H1 (cell line): ENCODE results near the gene VSIR. TPM values are rescaled to one million over a fixed set of nuclear protein-coding genes. Genes with fewer than 3 reads are reported as not detected.

Experiments used
- CTCF ChIA-PET: fragments of 300-600 bp; sonication (Branson Sonifier 250); formaldehyde crosslinking; loops from one replicate; lab custom pipeline; 2021; ENCODE audit not compliant: partially characterized antibody; lab: Charles Lee
- POLR2A ChIA-PET: fragments of 300-600 bp; sonication (Branson Sonifier 250); formaldehyde crosslinking; loops from one replicate; lab custom pipeline; 2021; ENCODE audit warnings: inconsistent platforms; ENCODE audit not compliant: partially characterized antibody; lab: Charles Lee
- DNase-seq, 2 experiments: peaks; one replicate each; pipeline versions ENCODE4 v3.0.0 to v3.0.0-alpha.2; 2010 to 2022; ENCODE audit warnings: low spot score in 2 of 2, low read depth in 1 of 2, mixed read lengths in 1 of 2
- FAIRE-seq: peaks from 2 replicates; lab custom pipeline; 2011; peaks lifted over from hg19 to GRCh38; lab: Jason Lieb, UNC
- H2AFZ ChIP-seq: 2 replicates; pipeline ENCODE4 v1.8.1; 2012; ENCODE audit warnings: low read length, inconsistent platforms
- H2AK5ac ChIP-seq: 2 replicates; pipeline ENCODE4 v1.6.1; 2013; ENCODE audit warnings: low read depth, low read length
- H2BK120ac ChIP-seq: replicated peaks from 2 replicates; pipeline ENCODE3; 2013; ENCODE audit warnings: low read depth, low read length, inconsistent platforms
- H2BK12ac ChIP-seq: 2 replicates; pipeline ENCODE4 v1.6.1; 2013; ENCODE audit warnings: low read depth, low read length
- H2BK15ac ChIP-seq: 2 replicates; pipeline ENCODE4 v1.6.1; 2013; ENCODE audit warnings: low read length
- H2BK20ac ChIP-seq: 2 replicates; pipeline ENCODE4 v1.6.1; 2013; ENCODE audit warnings: low read length
- H2BK5ac ChIP-seq: 2 replicates; pipeline ENCODE4 v1.6.1; 2013; ENCODE audit warnings: low read depth, low read length
- H3K14ac ChIP-seq: 2 replicates; pipeline ENCODE4 v1.6.1; 2013; ENCODE audit warnings: inconsistent platforms; ENCODE audit not compliant: insufficient read length
- H3K18ac ChIP-seq: 2 replicates; pipeline ENCODE4 v1.6.1; 2013; ENCODE audit warnings: low read length; ENCODE audit errors: extremely low read depth
- H3K23ac ChIP-seq: 2 replicates; pipeline ENCODE4 v1.6.1; 2013; ENCODE audit warnings: inconsistent platforms; ENCODE audit not compliant: insufficient read length
- H3K23me2 ChIP-seq: 2 replicates; pipeline ENCODE4 v1.6.1; 2013; ENCODE audit warnings: low read depth, low read length
- H3K27ac ChIP-seq: 2 replicates; pipeline ENCODE4 v1.6.1; 2011; ENCODE audit warnings: low read depth, low read length, inconsistent platforms
- H3K27me3 ChIP-seq, 4 experiments: replicated peaks in 1 of 4; 1 replicate in 1 of 4; 2 replicates in 3 of 4; pipeline versions ENCODE4 v1.6.1 to v1.8.1; 2011 to 2013; ENCODE audit warnings: low read length in 3 of 4, mild to moderate bottlenecking in 3 of 4, inconsistent platforms in 2 of 4, mixed read lengths in 2 of 4, moderate library complexity in 1 of 4; ENCODE audit not compliant: control insufficient read depth in 3 of 4, insufficient read depth in 3 of 4; ENCODE audit errors: extremely low read depth in 1 of 4
- H3K36me3 ChIP-seq, 4 experiments: 2 replicates each; pipeline versions ENCODE4 v1.6.1 to v1.8.1; 2011 to 2013; ENCODE audit warnings: mild to moderate bottlenecking in 4 of 4, low read length in 3 of 4, moderate library complexity in 2 of 4, control low read depth in 1 of 4, inconsistent platforms in 1 of 4; ENCODE audit not compliant: insufficient read depth in 4 of 4, control insufficient read depth in 2 of 4
- H3K4ac ChIP-seq: replicated peaks from 2 replicates; pipeline ENCODE3; 2013; ENCODE audit warnings: low read length, low read depth, mixed read lengths, inconsistent platforms; ENCODE audit not compliant: insufficient read length
- H3K4me1 ChIP-seq, 4 experiments: replicated peaks in 1 of 4; 1 replicate in 1 of 4; 2 replicates in 3 of 4; pipeline versions ENCODE4 v1.6.1 to v1.8.1; 2011 to 2013; ENCODE audit warnings: low read length in 3 of 4, inconsistent platforms in 2 of 4, mixed read lengths in 1 of 4; ENCODE audit not compliant: insufficient read depth in 4 of 4, control insufficient read depth in 3 of 4
- H3K4me2 ChIP-seq, 2 experiments: 2 replicates each; pipeline versions ENCODE4 v1.6.1 to v1.8.1; 2011 to 2013; ENCODE audit warnings: low read depth in 2 of 2, low read length in 2 of 2, control low read depth in 1 of 2, inconsistent platforms in 1 of 2, mild to moderate bottlenecking in 1 of 2; ENCODE audit not compliant: insufficient read depth in 1 of 2
- H3K4me3 ChIP-seq, 4 experiments: fragments of 200-600, 300-600 bp in 1 of 4; sonication (generic), shearing (Covaris generic), sonication (Bioruptor Twin) in 1 of 4; 2 replicates each; pipeline versions ENCODE4 v1.5.1 to v1.8.1; 2011 to 2016; ENCODE audit warnings: low read length in 4 of 4, low read depth in 3 of 4, control low read depth in 2 of 4, inconsistent platforms in 2 of 4, mild to moderate bottlenecking in 2 of 4, mixed read lengths in 1 of 4, moderate library complexity in 1 of 4; ENCODE audit not compliant: insufficient read depth in 2 of 4; ENCODE audit errors: extremely low read depth in 1 of 4
- H3K56ac ChIP-seq: replicated peaks from 2 replicates; pipeline ENCODE3; 2013; ENCODE audit warnings: low read depth, mild to moderate bottlenecking, mixed read lengths, low read length, inconsistent platforms; ENCODE audit not compliant: insufficient read length
- H3K79me1 ChIP-seq: 2 replicates; pipeline ENCODE4 v1.6.1; 2013; ENCODE audit warnings: low read depth, low read length, control low read depth
- H3K79me2 ChIP-seq, 2 experiments: 2 replicates each; pipeline versions ENCODE4 v1.6.1 to v1.8.1; 2012 to 2013; ENCODE audit warnings: low read length in 2 of 2, mild to moderate bottlenecking in 2 of 2, inconsistent platforms in 1 of 2; ENCODE audit not compliant: insufficient read depth in 2 of 2, control insufficient read depth in 1 of 2
- H3K9ac ChIP-seq, 4 experiments: replicated peaks in 1 of 4; 1 replicate in 1 of 4; 2 replicates in 3 of 4; pipeline versions ENCODE4 v1.6.1 to v1.8.1; 2011 to 2013; ENCODE audit warnings: low read depth in 3 of 4, low read length in 3 of 4, control low read depth in 2 of 4, mild to moderate bottlenecking in 2 of 4, moderate library complexity in 2 of 4, inconsistent platforms in 1 of 4; ENCODE audit errors: extremely low read depth in 1 of 4
- H3K9me3 ChIP-seq, 2 experiments: 2 replicates each; pipeline versions ENCODE4 v1.6.1 to v1.8.1; 2012 to 2013; ENCODE audit warnings: mild to moderate bottlenecking in 2 of 2, moderate library complexity in 2 of 2, control low read depth in 1 of 2, inconsistent platforms in 1 of 2, low read depth in 1 of 2, low read length in 1 of 2, mixed read lengths in 1 of 2; ENCODE audit not compliant: insufficient read depth in 2 of 2
- H4K20me1 ChIP-seq, 2 experiments: replicated peaks in 1 of 2; 2 replicates each; pipeline versions ENCODE3 to v1.8.1; 2011 to 2013; ENCODE audit warnings: inconsistent platforms in 2 of 2, low read length in 2 of 2, mild to moderate bottlenecking in 1 of 2; ENCODE audit not compliant: insufficient read depth in 2 of 2, control insufficient read depth in 1 of 2
- H4K5ac ChIP-seq: 2 replicates; pipeline ENCODE4 v1.6.1; 2013; ENCODE audit warnings: low read length, low read depth, mixed read lengths, inconsistent platforms; ENCODE audit not compliant: insufficient read length
- H4K8ac ChIP-seq: 2 replicates; pipeline ENCODE4 v1.8.0; 2013; ENCODE audit warnings: mild to moderate bottlenecking, moderate library complexity, low read length, inconsistent platforms; ENCODE audit not compliant: insufficient read depth; ENCODE audit errors: extremely low read depth
- H4K91ac ChIP-seq: replicated peaks from 2 replicates; pipeline ENCODE3; 2013; ENCODE audit warnings: low read length, mixed read lengths, inconsistent platforms; ENCODE audit not compliant: insufficient read length
- ASH2L ChIP-seq: fragments of 200-600, 300-600 bp; sonication (generic); IDR thresholded peaks from one replicate; pipeline ENCODE4 v1.7.1; 2017; ENCODE audit warnings: low read length
- CEBPB ChIP-seq: IDR thresholded peaks from 2 replicates; pipeline ENCODE4 v1.6.1; 2012; ENCODE audit warnings: low read depth, low read length
- GTF2F1 ChIP-seq: IDR thresholded peaks from 2 replicates; pipeline ENCODE4 v1.6.1; 2012; ENCODE audit warnings: low read depth, low read length, improper control_type of control experiment, borderline replicate concordance
- JUN ChIP-seq: IDR thresholded peaks from 2 replicates; pipeline ENCODE4 v1.6.1; 2011; ENCODE audit warnings: low read depth, mild to moderate bottlenecking, improper control_type of control experiment, low read length
- KDM4A ChIP-seq: IDR thresholded peaks from one replicate; pipeline ENCODE4 v1.7.1; 2012; ENCODE audit warnings: low read depth, mild to moderate bottlenecking, moderate library complexity, low read length, inconsistent platforms; ENCODE audit not compliant: severe bottlenecking
- TEAD4 ChIP-seq: IDR thresholded peaks from 2 replicates; pipeline ENCODE4 v1.6.1; 2012; ENCODE audit warnings: low read depth, low read length, inconsistent platforms, mixed read lengths
- WGBS, 2 experiments: shearing (Covaris generic) in 1 of 2; methylation state at CpG; one replicate each; pipeline versions ENCODE4 v1.1.6 to v1.1.7; 2013 to 2015; ENCODE audit warnings: low lambda C conversion rate in 2 of 2, mixed read lengths in 2 of 2, inconsistent platforms in 1 of 2, low coverage in 1 of 2, missing lambda C conversion rate in 1 of 2; ENCODE audit not compliant: insufficient replicate concordance in 2 of 2, insufficient coverage in 1 of 2, insufficient read length in 1 of 2; ENCODE audit errors: extremely low coverage in 1 of 2, missing lambda C conversion rate in 1 of 2; 5-methylcytosine and 5-hydroxymethylcytosine counted together
- polyA plus RNA-seq, 7 experiments: library from polyadenylated mRNA; depleted of rRNA in 3 of 7; stranded (reverse) in 5 of 7; unstranded in 2 of 7; fragments of >200 nt in 5 of 7; fragments of 200-250 nt in 2 of 7; gene quantifications; 1 replicate in 5 of 7; 2 replicates in 1 of 7; 4 replicates in 1 of 7; pipeline versions ENCODE4 v1.2.1 to v1.2.3, GENCODE V29; 2011 to 2013; ENCODE audit warnings: missing spikeins in 2 of 7, mixed read lengths in 2 of 7
- total RNA-seq: library from RNA; stranded (reverse); fragmentation: NEBNext Ultra II Directional; extraction: Animal tissue kit (Norgen Biotek cat#: 25700); gene quantifications from 2 replicates; pipeline ENCODE4 v1.2.1, GENCODE V29; 2021
- TF ChIP-seq, protein P1 (sequence below): IDR thresholded peaks from 2 replicates; pipeline ENCODE4 v1.6.1; 2011; ENCODE audit warnings: low read depth, mild to moderate bottlenecking, low read length; ENCODE audit not compliant: insufficient read depth

Gene VSIR
- total and polyA plus RNA-seq, 2 of the 8 experiments (the other 6 are each of a cell fraction or from before 2014, with no cell fraction given) = 0.33 TPM; not detected in 1

DNA sequence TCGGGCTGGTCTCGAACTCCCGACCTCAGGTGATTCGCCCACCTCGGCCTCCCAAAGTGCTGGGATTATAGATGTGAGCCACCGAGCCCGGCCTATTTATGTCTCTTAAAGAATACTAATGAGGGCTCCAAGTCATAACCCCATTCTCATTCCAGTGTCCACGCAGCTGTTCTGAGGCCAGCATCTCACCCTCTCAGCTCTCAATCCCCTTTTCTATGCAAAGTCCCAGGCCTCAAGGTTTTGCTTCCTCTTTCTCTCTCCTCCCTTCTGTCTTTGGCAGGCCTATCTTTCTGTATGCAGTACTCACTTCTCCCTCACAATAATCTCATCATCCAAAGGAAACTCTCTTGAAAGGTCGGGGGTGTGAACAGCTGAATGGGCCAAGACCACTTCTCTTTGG lies 28.0 kb upstream of the VSIR start:
- FAIRE-seq (no peak), DNase-seq (no peak)
- H4K20me1 ChIP-seq = peaks cover 0 to 2% of the 10 kb centered on the region in 2 experiments
- H2BK20ac ChIP-seq = no peak overlapping the region
- no peak overlapping the region for H3K9ac ChIP-seq
- H3K18ac ChIP-seq = no peak overlapping the region
- no peak overlapping the region for H4K91ac ChIP-seq
- H2BK120ac ChIP-seq = no peak overlapping the region
- no peaks in the 10 kb centered on the region for H3K79me2 ChIP-seq
- no peak overlapping the region for H3K14ac ChIP-seq
- H3K56ac ChIP-seq = no peak overlapping the region
- H3K23ac ChIP-seq = no peak overlapping the region
- H3K9me3 ChIP-seq = no peaks in the 10 kb centered on the region
- POLR2A ChIA-PET = no interaction called here
- 78% methylated on average over 9 of the region's 9 CpGs; no CpG with 5 or more reads in 1 of the 2 experiments for WGBS, 2 experiments
- peaks cover 0 to 14% (median 10%) of the 10 kb centered on the region in 4 experiments; a peak in 6 of 7 replicates for H3K27me3 ChIP-seq
- no peak overlapping the region for H3K4ac ChIP-seq
- no peak overlapping the region for H2BK5ac ChIP-seq
- no peak overlapping the region for H2BK15ac ChIP-seq
- H2BK12ac ChIP-seq = no peak overlapping the region
- no peak overlapping the region for H3K4me3 ChIP-seq
- no peak overlapping the region for H2AK5ac ChIP-seq
- H2AFZ ChIP-seq = no peak overlapping the region
- no peak overlapping the region for H4K8ac ChIP-seq
- H3K4me1 ChIP-seq = peaks cover 0 to 7% (median 3%) of the 10 kb centered on the region in 4 experiments; a peak in 5 of 7 replicates
- no peaks in the 10 kb centered on the region for H3K36me3 ChIP-seq
- no peak overlapping the region for H3K27ac ChIP-seq
- no peak overlapping the region for H4K5ac ChIP-seq
- CTCF ChIA-PET = interaction anchor here (1.1 to 1.6 kb wide), 2 partner anchors 10 to 26 kb away, joined by 3 to 5 read pairs; no protein-coding TSS in a partner anchor
- TF ChIP-seq GTF2F1 (no peak), JUN (no peak), KDM4A (no peak), TEAD4 (no peak), CEBPB (no peak), ASH2L (no peak)
- TF ChIP-seq, protein P1, sequence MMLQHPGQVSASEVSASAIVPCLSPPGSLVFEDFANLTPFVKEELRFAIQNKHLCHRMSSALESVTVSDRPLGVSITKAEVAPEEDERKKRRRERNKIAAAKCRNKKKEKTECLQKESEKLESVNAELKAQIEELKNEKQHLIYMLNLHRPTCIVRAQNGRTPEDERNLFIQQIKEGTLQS = no peak
- no peak overlapping the region for H3K4me2 ChIP-seq
- H3K23me2 ChIP-seq = no peaks in the 10 kb centered on the region
- H3K79me1 ChIP-seq = no peaks in the 10 kb centered on the region
